ENCODE results near the gene KRTAP4-6. TPM values are rescaled to one million over a fixed set of nuclear protein-coding genes. Genes with fewer than 3 reads are reported as not detected.
"Not testable (repeated sequence)": the region's sequence is repeated elsewhere in the genome, so short reads cannot be mapped to it uniquely, and the experiment has no call there.

Gene KRTAP4-6

DNA sequence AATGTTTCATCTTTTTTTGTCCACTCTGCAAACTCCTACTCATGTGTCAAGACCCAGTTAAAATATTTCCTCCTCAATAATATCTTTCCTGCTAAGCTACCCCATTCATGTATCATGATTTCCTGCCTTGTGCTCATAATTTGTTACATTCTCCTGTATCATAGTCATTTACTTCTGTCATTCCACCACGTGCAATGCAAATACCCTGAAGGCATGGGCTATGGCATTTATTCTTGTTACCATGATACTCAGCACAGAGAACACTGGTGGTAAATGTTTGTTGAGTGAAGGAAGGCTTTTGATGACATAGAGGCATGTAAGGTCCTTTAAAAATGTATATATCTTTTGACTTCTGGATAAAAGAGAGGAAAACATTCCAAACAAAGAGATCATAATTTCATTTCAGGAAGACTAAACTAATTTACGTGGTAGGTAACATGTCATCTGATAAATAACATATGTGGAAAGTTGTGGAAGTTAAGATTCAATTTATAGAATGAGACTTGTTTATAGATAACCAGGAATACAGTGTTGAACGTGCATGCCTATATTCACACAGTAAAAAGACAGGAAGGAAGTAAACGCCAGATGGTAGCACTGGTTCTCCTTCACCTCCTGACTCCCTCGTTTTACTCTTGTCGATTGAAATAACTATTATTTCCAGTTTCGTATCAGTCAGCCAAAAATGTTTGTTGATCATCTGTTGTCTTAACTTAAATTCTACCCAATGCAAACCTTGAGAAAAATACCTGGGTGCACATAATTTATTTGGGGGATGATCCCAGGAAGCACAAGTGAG is 40.5 kb downstream of the KRTAP4-6 start:
- H3K4me3 ChIP-seq (ENCODE audit: low read length); H3K36me3 ChIP-seq (ENCODE audit: insufficient read depth, low read length); H3K9me3 ChIP-seq (replicated peaks; ENCODE audit: low read length); H3K4me2 ChIP-seq (ENCODE audit: low read length); H3K27me3 ChIP-seq (ENCODE audit: control insufficient read depth, insufficient read depth, low read length); H3K9ac ChIP-seq (ENCODE audit: low read depth, low read length): not testable (repeated sequence)
- peaks cover 28% of the 10 kb centered on the region for H3K4me1 ChIP-seq (ENCODE audit: control insufficient read depth, insufficient read depth, low read length)

DNA sequence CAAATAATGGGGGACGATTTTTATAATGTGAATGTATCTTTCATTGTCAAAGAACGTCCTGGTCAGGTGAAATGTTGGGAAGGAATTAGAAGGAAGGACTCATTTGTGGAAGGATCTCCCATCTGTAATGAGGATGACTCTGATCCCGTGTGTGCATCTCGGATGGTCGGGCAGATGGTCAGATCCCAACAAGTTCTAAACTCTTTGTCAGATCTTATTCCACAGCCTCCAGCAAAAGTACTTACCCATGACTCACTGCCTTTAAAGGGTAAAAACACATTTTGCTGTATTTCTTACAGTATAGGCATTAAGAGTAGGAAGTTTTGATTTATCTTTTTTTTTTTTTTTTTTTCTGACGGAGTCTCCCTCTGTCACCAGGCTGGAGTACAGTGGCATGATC is 41.9 kb downstream of the KRTAP4-6 start:
- peaks cover 16% of the 10 kb centered on the region for H3K4me1 ChIP-seq (ENCODE audit: control insufficient read depth, insufficient read depth, low read length)
- H3K9ac ChIP-seq (ENCODE audit: low read depth, low read length), result no peak overlapping the region
- H3K9me3 ChIP-seq (replicated peaks; ENCODE audit: low read length), result no peaks in the 10 kb centered on the region
- H3K36me3 ChIP-seq (ENCODE audit: insufficient read depth, low read length), result no peaks in the 10 kb centered on the region
- no peak overlapping the region for H3K4me2 ChIP-seq (ENCODE audit: low read length)
- no peak overlapping the region for H3K4me3 ChIP-seq (ENCODE audit: low read length)
- no peaks in the 10 kb centered on the region for H3K27me3 ChIP-seq (ENCODE audit: control insufficient read depth, insufficient read depth, low read length)

DNA sequence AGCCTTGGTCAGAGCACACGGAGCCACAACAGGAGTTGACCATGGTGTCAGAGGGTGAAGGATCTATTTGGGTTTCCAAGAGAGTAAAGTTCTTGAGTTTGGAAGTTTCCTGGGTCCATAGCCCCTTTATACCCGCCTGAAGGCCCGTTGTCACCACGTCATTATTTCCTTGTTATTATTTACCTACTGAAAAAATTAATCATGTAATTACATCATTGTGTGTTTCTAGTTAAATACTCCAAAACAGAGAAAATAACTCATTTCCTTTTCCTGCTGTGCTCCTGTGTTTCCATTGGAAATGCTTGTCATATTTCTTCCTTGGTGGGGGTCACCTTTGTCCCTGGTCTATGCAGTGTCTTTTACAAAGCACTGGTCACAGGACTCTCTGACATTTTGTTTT is 42.3 kb downstream of the KRTAP4-6 start, which contains the start of gene KRTAP4-8:
TSS of gene KRTAP4-8 (minus strand) at position 101 of the 400 bp plus-strand sequence. CDS start at position 43, 58 bp downstream.
- Histone ChIP-seq H3K4me2 (ENCODE audit: low read length) (no peak within 1 kb of the TSS), H3K4me3 (ENCODE audit: low read length) (no peak within 1 kb of the TSS), H3K36me3 (ENCODE audit: insufficient read depth, low read length) (no peaks in the 10 kb centered on the region), H3K27me3 (ENCODE audit: control insufficient read depth, insufficient read depth, low read length) (no peaks in the 10 kb centered on the region), H3K9me3 (replicated peaks; ENCODE audit: low read length) (no peaks in the 10 kb centered on the region), H3K9ac (ENCODE audit: low read depth, low read length) (no peak within 1 kb of the TSS), H3K4me1 (ENCODE audit: control insufficient read depth, insufficient read depth, low read length) (peaks cover 16% of the 10 kb centered on the region)

DNA sequence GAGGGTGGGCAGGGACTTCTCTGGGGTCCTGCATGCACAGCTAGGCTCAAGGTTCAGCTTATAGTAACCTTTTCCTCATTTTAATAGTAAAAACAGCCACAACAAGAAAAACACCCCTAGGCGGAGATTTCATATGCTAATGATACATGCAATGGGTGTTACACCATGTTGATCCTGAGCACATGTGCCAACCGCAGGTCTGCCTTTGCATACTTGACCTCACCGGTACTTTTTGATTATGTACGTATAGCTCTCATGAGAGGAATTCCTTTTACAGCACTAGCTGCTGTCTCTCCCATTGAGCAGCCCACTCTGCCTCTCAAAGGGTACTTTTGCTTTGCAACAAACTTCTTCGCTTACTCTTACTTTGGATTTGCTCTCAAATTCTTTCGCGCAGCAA is 44.3 kb downstream of the KRTAP4-6 start:
- Histone ChIP-seq H3K36me3 (ENCODE audit: insufficient read depth, low read length) (no peaks in the 10 kb centered on the region), H3K27me3 (ENCODE audit: control insufficient read depth, insufficient read depth, low read length) (no peaks in the 10 kb centered on the region), H3K4me2 (ENCODE audit: low read length) (no peak overlapping the region), H3K9ac (ENCODE audit: low read depth, low read length) (no peak overlapping the region), H3K4me3 (ENCODE audit: low read length) (no peak overlapping the region), H3K9me3 (replicated peaks; ENCODE audit: low read length) (no peaks in the 10 kb centered on the region), H3K4me1 (ENCODE audit: control insufficient read depth, insufficient read depth, low read length) (peaks cover 16% of the 10 kb centered on the region)

Small RNA genes lying within 50 kb of the gene (small RNA-seq; reads per million reads assigned to genes)
- not detected for gene KRTAP4-17P

Measured in skeletal muscle satellite cell (primary cell).